Caco-2 (cell line): ENCODE results near the gene ELOVL7. TPM values are rescaled to one million over a fixed set of nuclear protein-coding genes. Genes with fewer than 3 reads are reported as not detected.
"Not testable (repeated sequence)": the region's sequence is repeated elsewhere in the genome, so short reads cannot be mapped to it uniquely, and the experiment has no call there.

ENCODE experiments used
- BruUV-seq: library from RNA; stranded (reverse); fragments of 400-500 nt; replicated peaks from 2 replicates; lab custom pipeline; 2021; lab: Mats Ljungman, UMichigan
- CTCF ChIA-PET: fragments of 300-600 bp; sonication (Branson Sonifier 250); formaldehyde crosslinking; loops from one replicate; lab custom pipeline; 2022; ENCODE audit warnings: antibody characterized with exemption; lab: Charles Lee
- POLR2A ChIA-PET: fragments of 300-600 bp; sonication (Branson Sonifier 250); formaldehyde crosslinking; loops from one replicate; lab custom pipeline; 2022; ENCODE audit warnings: antibody characterized with exemption; lab: Charles Lee
- DNase-seq, 2 experiments: peaks; one replicate each; pipeline versions ENCODE4 v3.0.0 to v3.0.0-alpha.2; 2020 to 2022
- H3K27me3 ChIP-seq: replicated peaks from 2 replicates; pipeline ENCODE4 v1.6.0; 2011; ENCODE audit warnings: low read length; ENCODE audit not compliant: control insufficient read depth, insufficient read depth
- H3K36me3 ChIP-seq: 2 replicates; pipeline ENCODE4 v1.5.1; 2011; ENCODE audit warnings: low read length; ENCODE audit not compliant: control insufficient read depth, insufficient read depth
- H3K4me1 ChIP-seq: fragments of 250-450 bp; sonication (Bioruptor Pico); 2 replicates; pipeline ENCODE4 v1.5.1; 2020; ENCODE audit warnings: mild to moderate bottlenecking
- H3K4me3 ChIP-seq: 2 replicates; pipeline ENCODE4 v1.5.1; 2011; ENCODE audit warnings: low read depth, mild to moderate bottlenecking, control low read depth, low read length
- H3K9me3 ChIP-seq: fragments of 250-450 bp; sonication (Bioruptor Pico); 2 replicates; pipeline ENCODE4 v1.5.1; 2020; ENCODE audit warnings: mild to moderate bottlenecking, moderate library complexity
- H3K27ac Mint-ChIP-seq: one replicate; pipeline ENCODE4 v1.8.0; 2022; ENCODE audit warnings: mixed read lengths; ENCODE audit not compliant: unreplicated experiment
- H3K27me3 Mint-ChIP-seq: one replicate; pipeline ENCODE4 v1.8.0; 2022; ENCODE audit warnings: mixed read lengths; ENCODE audit not compliant: insufficient read depth, unreplicated experiment
- H3K36me3 Mint-ChIP-seq: one replicate; pipeline ENCODE4 v1.8.0; 2022; ENCODE audit warnings: mild to moderate bottlenecking, mixed read lengths; ENCODE audit not compliant: insufficient read depth, unreplicated experiment
- H3K4me1 Mint-ChIP-seq: one replicate; pipeline ENCODE4 v1.8.0; 2022; ENCODE audit warnings: low read depth, mixed read lengths; ENCODE audit not compliant: unreplicated experiment
- H3K4me3 Mint-ChIP-seq: one replicate; pipeline ENCODE4 v1.8.0; 2022; ENCODE audit warnings: mild to moderate bottlenecking, moderate library complexity, mixed read lengths; ENCODE audit not compliant: unreplicated experiment
- H3K9me3 Mint-ChIP-seq: one replicate; pipeline ENCODE4 v1.8.0; 2022; ENCODE audit warnings: mixed read lengths; ENCODE audit not compliant: unreplicated experiment
- intact Hi-C: fragments of 100-400 bp; cut with micrococcal nuclease; formaldehyde crosslinking; loops from one replicate; pipeline ENCODE4 v1.10.0; 2022; ENCODE audit not compliant: unreplicated experiment
- total RNA-seq: library from RNA; stranded (reverse); gene quantifications from 2 replicates; pipeline ENCODE4 v1.2.3, GENCODE V29; 2022
- TF ChIP-seq, protein P1 (sequence below), 2 experiments: fragments of 200-600 bp in 1 of 2; IDR thresholded peaks; 1 replicate in 1 of 2; 2 replicates in 1 of 2; pipeline versions ENCODE4 v1.5.1 to v1.8.0; 2011 to 2022; ENCODE audit warnings: antibody characterized with exemption in 1 of 2, control low read depth in 1 of 2, inconsistent platforms in 1 of 2, low read depth in 1 of 2, low read length in 1 of 2, mild to moderate bottlenecking in 1 of 2, moderate library complexity in 1 of 2; ENCODE audit not compliant: insufficient read depth in 1 of 2, severe bottlenecking in 1 of 2, unreplicated experiment in 1 of 2

The ELOVL7 gene
- total RNA-seq, 1 experiment from 2014 or later, result 16.4 TPM

DNA sequence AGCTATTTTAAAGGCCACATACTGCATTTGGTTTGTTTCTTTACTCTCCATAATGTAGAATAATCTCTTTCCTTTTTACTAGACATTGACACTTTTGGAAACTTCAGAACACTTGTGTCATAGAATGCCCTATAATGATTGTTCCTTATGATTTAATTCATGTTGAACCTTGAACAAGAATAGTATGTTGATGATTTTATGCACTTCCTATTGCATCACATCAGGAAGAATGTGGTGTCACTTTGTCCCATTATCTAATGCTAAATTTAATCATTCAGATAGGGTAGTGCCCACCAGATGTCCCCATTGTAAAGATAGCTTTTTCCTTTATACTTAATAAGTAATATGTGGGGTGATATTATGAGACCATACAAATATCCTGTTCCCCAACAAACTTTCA is 124.7 kb downstream of the ELOVL7 start:
- POLR2A ChIA-PET, result no interaction called here
- no peak for DNase-seq
- peaks cover 15% of the 10 kb centered on the region for H3K4me1 Mint-ChIP-seq
- H3K36me3 Mint-ChIP-seq, result no peaks in the 10 kb centered on the region
- Histone ChIP-seq H3K4me1 (no peaks in the 10 kb centered on the region), H3K36me3 (no peaks in the 10 kb centered on the region), H3K27me3 (no peaks in the 10 kb centered on the region), H3K4me3 (no peak overlapping the region), H3K9me3 (no peaks in the 10 kb centered on the region)
- no peak overlapping the region for H3K4me3 Mint-ChIP-seq
- peaks cover 16% of the 10 kb centered on the region for H3K9me3 Mint-ChIP-seq
- CTCF ChIA-PET, result no interaction called here
- H3K27me3 Mint-ChIP-seq, result no peaks in the 10 kb centered on the region
- BruUV-seq, result no TSS peak
- intact Hi-C loops, result no loop called here
- TF ChIP-seq, protein P1, sequence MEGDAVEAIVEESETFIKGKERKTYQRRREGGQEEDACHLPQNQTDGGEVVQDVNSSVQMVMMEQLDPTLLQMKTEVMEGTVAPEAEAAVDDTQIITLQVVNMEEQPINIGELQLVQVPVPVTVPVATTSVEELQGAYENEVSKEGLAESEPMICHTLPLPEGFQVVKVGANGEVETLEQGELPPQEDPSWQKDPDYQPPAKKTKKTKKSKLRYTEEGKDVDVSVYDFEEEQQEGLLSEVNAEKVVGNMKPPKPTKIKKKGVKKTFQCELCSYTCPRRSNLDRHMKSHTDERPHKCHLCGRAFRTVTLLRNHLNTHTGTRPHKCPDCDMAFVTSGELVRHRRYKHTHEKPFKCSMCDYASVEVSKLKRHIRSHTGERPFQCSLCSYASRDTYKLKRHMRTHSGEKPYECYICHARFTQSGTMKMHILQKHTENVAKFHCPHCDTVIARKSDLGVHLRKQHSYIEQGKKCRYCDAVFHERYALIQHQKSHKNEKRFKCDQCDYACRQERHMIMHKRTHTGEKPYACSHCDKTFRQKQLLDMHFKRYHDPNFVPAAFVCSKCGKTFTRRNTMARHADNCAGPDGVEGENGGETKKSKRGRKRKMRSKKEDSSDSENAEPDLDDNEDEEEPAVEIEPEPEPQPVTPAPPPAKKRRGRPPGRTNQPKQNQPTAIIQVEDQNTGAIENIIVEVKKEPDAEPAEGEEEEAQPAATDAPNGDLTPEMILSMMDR (IDR thresholded peaks at IDR 0.05; ENCODE audit: insufficient read depth in 1 of 2, low read depth in 1 of 2, low read length in 1 of 2, severe bottlenecking in 1 of 2, unreplicated experiment in 1 of 2), result no peak
- H3K27ac Mint-ChIP-seq, result no peak overlapping the region

DNA sequence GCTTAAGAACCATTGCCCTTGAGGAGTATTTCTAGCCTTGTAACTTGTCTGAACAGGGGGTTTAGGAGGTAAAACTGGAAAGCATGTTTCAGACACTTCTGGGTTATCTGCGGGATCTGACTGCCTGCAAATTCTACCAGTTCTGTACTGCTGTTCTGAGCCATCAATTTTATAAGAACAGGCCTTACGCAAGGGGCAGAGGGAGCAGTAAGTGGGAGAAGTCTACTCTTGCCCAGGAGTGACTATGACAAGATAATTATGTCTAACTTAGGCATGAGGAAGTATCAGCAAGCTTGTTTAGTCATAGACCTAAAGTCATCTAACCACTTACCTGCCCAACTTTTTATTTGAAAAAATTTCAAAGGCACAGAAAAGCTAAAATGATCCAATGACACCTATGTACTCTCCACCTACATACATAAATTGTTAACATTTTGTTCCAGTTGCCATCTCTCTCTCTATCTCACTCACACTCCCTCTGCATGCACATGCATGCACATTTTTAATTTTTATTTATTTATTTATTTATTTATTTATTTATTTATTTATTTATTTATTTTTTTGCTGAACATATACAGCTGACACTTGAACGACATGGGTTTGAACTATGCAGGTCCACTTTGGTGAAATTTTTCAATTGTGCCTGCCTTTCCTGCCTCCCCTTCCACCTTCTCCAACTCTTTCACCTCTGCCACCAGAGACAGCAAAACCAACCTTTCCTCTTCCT is 125.7 kb downstream of the ELOVL7 start:
- Mint-ChIP-seq H3K27me3 (no peaks in the 10 kb centered on the region), H3K27ac (no peak overlapping the region), H3K4me3 (no peak overlapping the region), H3K9me3 (peaks cover 16% of the 10 kb centered on the region), H3K36me3 (no peaks in the 10 kb centered on the region), H3K4me1 (peaks cover 15% of the 10 kb centered on the region)
- BruUV-seq, result no TSS peak
- TF ChIP-seq, protein P1 (IDR thresholded peaks at IDR 0.05; ENCODE audit: insufficient read depth in 1 of 2, low read depth in 1 of 2, low read length in 1 of 2, severe bottlenecking in 1 of 2, unreplicated experiment in 1 of 2), result no peak
- no peaks in the 10 kb centered on the region for H3K27me3 ChIP-seq
- intact Hi-C loops, result no loop called here
- no peak overlapping the region for H3K4me3 ChIP-seq
- no peaks in the 10 kb centered on the region for H3K36me3 ChIP-seq
- no peak for DNase-seq
- H3K9me3 ChIP-seq, result no peaks in the 10 kb centered on the region
- ChIA-PET POLR2A (no interaction called here), CTCF (no interaction called here)
- no peaks in the 10 kb centered on the region for H3K4me1 ChIP-seq

DNA sequence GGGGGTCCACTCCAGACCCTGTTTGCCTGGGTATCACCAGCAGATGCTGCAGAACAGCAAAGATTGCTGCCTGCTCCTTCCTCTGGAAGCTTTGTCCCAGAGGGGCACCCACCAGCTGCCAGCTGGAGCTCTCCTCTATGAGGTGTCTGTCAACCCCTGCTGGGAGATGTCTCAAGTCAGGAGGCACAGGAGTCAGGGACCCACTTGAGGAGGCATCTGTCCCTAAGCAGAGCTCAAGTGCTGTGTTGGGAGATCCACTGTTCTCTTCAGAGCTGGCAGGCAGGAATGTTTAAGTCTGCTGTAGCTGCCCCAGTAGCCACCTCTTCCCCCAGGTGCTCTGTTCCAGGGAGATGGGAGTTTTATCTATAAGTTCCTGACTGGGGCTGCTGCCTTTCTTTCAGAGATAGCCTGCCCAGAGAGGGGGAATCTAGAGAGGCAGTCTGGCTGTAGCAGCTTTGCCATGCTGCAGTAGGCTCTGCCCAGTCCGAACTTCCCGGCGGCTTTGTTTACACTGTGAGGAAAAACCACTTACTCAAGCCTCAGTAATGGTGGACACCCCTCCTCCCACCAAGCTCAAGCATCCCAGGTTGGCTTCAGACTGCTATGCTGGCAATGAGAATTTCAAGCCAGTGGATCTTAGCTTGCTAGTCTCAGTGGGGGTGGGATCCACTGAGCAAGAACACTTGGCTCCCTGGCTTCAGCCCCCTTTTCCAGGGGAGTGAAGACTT is 128.7 kb downstream of the ELOVL7 start:
- intact Hi-C loops, H3K4me3 Mint-ChIP-seq, H3K36me3 Mint-ChIP-seq, H3K27me3 ChIP-seq, H3K4me1 ChIP-seq, H3K27ac Mint-ChIP-seq, DNase-seq, H3K4me3 ChIP-seq, POLR2A ChIA-PET, H3K4me1 Mint-ChIP-seq, H3K9me3 ChIP-seq, CTCF ChIA-PET, H3K27me3 Mint-ChIP-seq, BruUV-seq, H3K36me3 ChIP-seq: not testable (repeated sequence)
- peaks cover 16% of the 10 kb centered on the region for H3K9me3 Mint-ChIP-seq
